ENCODE measurements around the gene TMEM123. TPM values are rescaled to one million over a fixed set of nuclear protein-coding genes. Genes with fewer than 3 reads are reported as not detected.

The TMEM123 gene
- polyA plus RNA-seq, 3 donors: 68.7 to 368 (median 263) TPM

DNA sequence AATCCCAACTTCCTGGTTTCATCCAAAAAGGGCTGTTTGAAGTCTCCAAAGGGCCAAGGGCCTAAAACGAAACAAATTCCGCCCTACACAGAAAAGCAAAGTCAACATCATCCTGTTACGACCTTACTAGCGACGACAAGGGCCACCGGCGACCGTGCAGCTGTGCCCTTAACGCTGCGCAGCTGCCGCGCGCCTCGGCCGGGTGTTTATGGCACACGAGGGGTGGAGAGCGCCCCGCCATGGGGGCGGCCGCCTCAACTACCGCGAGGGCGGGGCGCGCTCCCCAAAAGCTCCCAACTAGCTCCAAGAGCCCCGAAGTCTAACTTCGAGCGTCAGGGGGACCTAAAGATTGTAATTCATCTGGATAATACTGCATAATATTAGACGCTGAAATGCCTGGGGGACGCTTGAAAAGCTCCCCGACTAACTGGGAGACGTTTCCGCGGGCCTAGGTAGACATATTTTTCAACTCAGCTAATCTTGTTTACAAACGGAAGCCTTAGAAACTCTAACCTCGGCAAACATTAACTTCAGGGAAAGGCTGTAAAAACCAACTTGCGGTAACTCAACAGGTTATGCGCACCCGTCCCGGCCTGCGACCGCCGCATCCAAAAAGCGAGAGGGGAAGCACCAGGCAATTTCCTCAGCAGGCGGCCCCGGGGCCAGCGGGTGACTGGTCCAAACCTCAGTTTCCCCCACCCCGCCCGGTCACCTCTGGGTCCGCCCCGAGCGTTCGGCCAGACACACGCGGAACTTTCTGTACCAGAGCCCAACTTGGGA is 694 bp downstream of the TMEM123 start:
- H3K36me3 Mint-ChIP-seq: peaks cover 11 to 17% of the 10 kb centered on the region in 2 donors
- H3K27me3 ChIP-seq (ENCODE audit: control insufficient read depth in 2 of 2, insufficient read depth in 2 of 2, low read length in 2 of 2): no peaks in the 10 kb centered on the region
- intact Hi-C loops (cut with micrococcal nuclease): loop anchor here in 1 of 2 donors (5.0 kb wide), 1 partner anchor 105 kb away; the partner anchor contains the start of gene BIRC2
- peaks cover 67 to 75% of the 10 kb centered on the region in 2 donors for H3K4me1 ChIP-seq (ENCODE audit: control insufficient read depth in 1 of 2, insufficient read depth in 2 of 2, low read length in 2 of 2)
- H3K27ac Mint-ChIP-seq: peak overlapping the region; percentile 93 to 99 (median 95)
- no peaks in the 10 kb centered on the region for H3K9me3 ChIP-seq (replicated peaks in 1 of 2; ENCODE audit: control insufficient read depth in 1 of 2, insufficient read depth in 1 of 2, low read length in 2 of 2)
- peaks cover 50% of the 10 kb centered on the region for H4K20me1 ChIP-seq (ENCODE audit: insufficient read depth, low read length)
- H3K27ac ChIP-seq (ENCODE audit: low read depth in 1 of 2, low read length in 2 of 2): peak overlapping the region; percentile 93 to 94
- H3K4me3 Mint-ChIP-seq: peak overlapping the region; percentile 96 to 99
- H3K4me1 Mint-ChIP-seq: peaks cover 76% of the 10 kb centered on the region
- peak overlapping the region; percentile 73 to 88 (median 88) for H3K4me3 ChIP-seq (replicated peaks in 1 of 3; ENCODE audit: low read depth in 2 of 3, low read length in 3 of 3)
- H3K27me3 Mint-ChIP-seq (ENCODE audit: low read depth in 3 of 3): no peaks in the 10 kb centered on the region
- TF ChIP-seq CTCF (IDR thresholded peaks at IDR 0.05): no peak
- peak overlapping the region; percentile 82 for H3K4me2 ChIP-seq (replicated peaks; ENCODE audit: extremely low read depth, low read length, poor library complexity, severe bottlenecking)
- DNase-seq: peak; percentile 63 to 76 (median 75)
- under 1% methylated on average over 31 of the region's 55 CpGs for WGBS (ENCODE audit: insufficient coverage)
- peak overlapping the region; percentile 52 for H2AFZ ChIP-seq (ENCODE audit: insufficient read depth, low read depth, low read length, poor library complexity, severe bottlenecking)
- H3K36me3 ChIP-seq (replicated peaks in 1 of 2; ENCODE audit: control insufficient read depth in 1 of 2, insufficient read depth in 2 of 2, low read length in 2 of 2): peaks cover 0 to 11% of the 10 kb centered on the region in 2 donors
- no peaks in the 10 kb centered on the region for H3K9me3 Mint-ChIP-seq
- peaks cover 56% of the 10 kb centered on the region for H3K79me2 ChIP-seq (ENCODE audit: insufficient read depth, low read length)
- peak overlapping the region; percentile 97 for H3K9ac ChIP-seq (ENCODE audit: insufficient read depth, low read length, poor library complexity, severe bottlenecking)

DNA sequence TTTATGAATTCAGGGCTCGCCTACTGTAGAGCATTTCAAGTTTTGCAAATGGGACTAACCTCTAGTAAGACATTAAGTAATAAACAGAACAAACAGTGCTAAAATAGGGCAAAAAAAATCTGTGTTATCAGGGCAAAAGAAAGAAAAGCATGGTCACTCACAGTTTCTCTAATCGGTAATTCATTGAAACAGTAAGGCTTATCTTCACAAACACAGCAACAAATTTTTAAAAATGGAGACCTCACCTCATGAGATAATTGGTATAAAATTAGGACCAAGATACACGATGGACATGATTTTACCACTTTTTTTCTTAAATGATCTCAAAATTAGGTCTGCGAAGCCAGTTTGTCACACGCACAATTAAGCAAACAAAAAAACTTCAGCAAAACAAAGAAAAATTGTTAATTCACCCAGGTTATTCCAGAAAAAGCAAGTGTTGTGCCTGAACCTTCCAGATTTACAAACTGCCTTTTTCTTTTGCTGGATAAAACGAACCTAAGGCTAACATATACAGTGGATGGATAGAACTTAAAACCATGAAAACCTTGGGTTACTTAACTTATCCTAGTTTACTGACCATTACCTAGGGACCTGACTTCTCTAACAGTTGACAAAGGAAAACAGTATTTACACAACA is 1.4 kb downstream of the TMEM123 start:
- peaks cover 57% of the 10 kb centered on the region for H4K20me1 ChIP-seq (ENCODE audit: insufficient read depth, low read length)
- peak overlapping the region; percentile 82 for H3K4me2 ChIP-seq (replicated peaks; ENCODE audit: extremely low read depth, low read length, poor library complexity, severe bottlenecking)
- Mint-ChIP-seq H3K27me3 (ENCODE audit: low read depth in 3 of 3) (no peaks in the 10 kb centered on the region), H3K4me3 (peak overlapping the region; percentile 96 to 99), H3K36me3 (peaks cover 11 to 20% of the 10 kb centered on the region in 2 donors), H3K4me1 (peaks cover 73% of the 10 kb centered on the region), H3K27ac (peak overlapping the region; percentile 93 to 99 (median 95)), H3K9me3 (no peaks in the 10 kb centered on the region)
- no peak for DNase-seq
- peak overlapping the region; percentile 52 for H2AFZ ChIP-seq (ENCODE audit: insufficient read depth, low read depth, low read length, poor library complexity, severe bottlenecking)
- peak overlapping the region; percentile 97 for H3K9ac ChIP-seq (ENCODE audit: insufficient read depth, low read length, poor library complexity, severe bottlenecking)
- no peaks in the 10 kb centered on the region for H3K9me3 ChIP-seq (replicated peaks in 1 of 2; ENCODE audit: control insufficient read depth in 1 of 2, insufficient read depth in 1 of 2, low read length in 2 of 2)
- H3K27me3 ChIP-seq (ENCODE audit: control insufficient read depth in 2 of 2, insufficient read depth in 2 of 2, low read length in 2 of 2): no peaks in the 10 kb centered on the region
- intact Hi-C loops (cut with micrococcal nuclease): loop anchor here in 1 of 2 donors (5.0 kb wide), 1 partner anchor 104 kb away; the partner anchor contains the start of gene BIRC2
- peak overlapping the region; percentile 93 to 94 for H3K27ac ChIP-seq (ENCODE audit: low read depth in 1 of 2, low read length in 2 of 2)
- WGBS (ENCODE audit: insufficient coverage): 12% methylated on average over 4 of the region's 6 CpGs
- peak overlapping the region; percentile 73 to 88 (median 88) for H3K4me3 ChIP-seq (replicated peaks in 1 of 3; ENCODE audit: low read depth in 2 of 3, low read length in 3 of 3)
- TF ChIP-seq CTCF (IDR thresholded peaks at IDR 0.05): no peak
- H3K4me1 ChIP-seq (ENCODE audit: control insufficient read depth in 1 of 2, insufficient read depth in 2 of 2, low read length in 2 of 2): peaks cover 65 to 75% of the 10 kb centered on the region in 2 donors
- peaks cover 6 to 18% of the 10 kb centered on the region in 2 donors for H3K36me3 ChIP-seq (replicated peaks in 1 of 2; ENCODE audit: control insufficient read depth in 1 of 2, insufficient read depth in 2 of 2, low read length in 2 of 2)
- peaks cover 63% of the 10 kb centered on the region for H3K79me2 ChIP-seq (ENCODE audit: insufficient read depth, low read length)

All from CD14-positive monocyte (primary cell).